GM23338 (cell line): ENCODE measurements around the gene JAG1. TPM values are rescaled to one million over a fixed set of nuclear protein-coding genes. Genes with fewer than 3 reads are reported as not detected.

Experiments used
- ATAC-seq: fragments of 200-7000 bp; cut with Tn5 transposase; 3 replicates; pipeline ENCODE4 v1.9.1; 2020
- DNase-seq: peaks from one replicate; pipeline ENCODE4 v3.0.0-alpha.2; 2015; ENCODE audit warnings: low spot score
- H2AFZ ChIP-seq: fragments of 200-600 bp; sonication (generic); 2 replicates; pipeline ENCODE4 v1.8.0; 2016; ENCODE audit warnings: antibody characterized with exemption, mild to moderate bottlenecking, moderate library complexity
- H3F3A ChIP-seq: fragments of 200-600 bp; sonication (generic); replicated peaks from 2 replicates; pipeline ENCODE4 v1.8.0; 2017; ENCODE audit warnings: antibody characterized with exemption, mixed run types, low read depth
- H3K27ac ChIP-seq: fragments of 200-600 bp; sonication (generic); 2 replicates; pipeline ENCODE4 v1.6.1; 2016; ENCODE audit warnings: low read depth
- H3K27me3 ChIP-seq: fragments of 200-600 bp; sonication (generic); 2 replicates; pipeline ENCODE4 v1.8.0; 2016; ENCODE audit warnings: mild to moderate bottlenecking, mixed run types, moderate library complexity; ENCODE audit not compliant: insufficient read depth
- H3K36me3 ChIP-seq: fragments of 200-600 bp; sonication (generic); 2 replicates; pipeline ENCODE4 v1.8.0; 2016; ENCODE audit warnings: mild to moderate bottlenecking; ENCODE audit not compliant: insufficient read depth
- H3K4me1 ChIP-seq: fragments of 200-600 bp; sonication (generic); 2 replicates; pipeline ENCODE4 v1.8.0; 2016; ENCODE audit warnings: mild to moderate bottlenecking, moderate library complexity; ENCODE audit not compliant: insufficient read depth
- H3K4me2 ChIP-seq: fragments of 200-600 bp; sonication (generic); 2 replicates; pipeline ENCODE4 v1.7.1; 2017; ENCODE audit warnings: mixed run types
- H3K4me3 ChIP-seq: fragments of 200-600 bp; sonication (generic); 2 replicates; pipeline ENCODE4 v1.6.1; 2016; ENCODE audit warnings: mixed run types
- H3K79me2 ChIP-seq: fragments of 200-600 bp; sonication (generic); replicated peaks from 2 replicates; pipeline ENCODE4 v1.8.0; 2017; ENCODE audit warnings: mild to moderate bottlenecking; ENCODE audit not compliant: insufficient read depth
- H3K9me2 ChIP-seq: fragments of 200-600 bp; sonication (generic); 2 replicates; pipeline ENCODE4 v1.8.0; 2017; ENCODE audit not compliant: insufficient read depth
- H4K20me1 ChIP-seq: fragments of 200-600 bp; sonication (generic); replicated peaks from 2 replicates; pipeline ENCODE4 v1.8.0; 2017; ENCODE audit warnings: mild to moderate bottlenecking; ENCODE audit not compliant: insufficient read depth
- H3K27ac Mint-ChIP-seq: 2 replicates; pipeline ENCODE4 v1.8.0; 2020; ENCODE audit warnings: inconsistent platforms, mild to moderate bottlenecking, moderate library complexity, mixed read lengths
- H3K27me3 Mint-ChIP-seq: 3 replicates; pipeline ENCODE4 v1.8.0; 2022; ENCODE audit warnings: low read depth, mild to moderate bottlenecking, moderate library complexity, mixed read lengths, inconsistent platforms; ENCODE audit not compliant: insufficient read depth, poor library complexity
- H3K36me3 Mint-ChIP-seq: 3 replicates; pipeline ENCODE4 v1.8.0; 2021; ENCODE audit warnings: low read depth, mild to moderate bottlenecking, inconsistent platforms, moderate library complexity, mixed read lengths
- H3K4me1 Mint-ChIP-seq: 3 replicates; pipeline ENCODE4 v1.8.0; 2020; ENCODE audit warnings: mild to moderate bottlenecking, inconsistent platforms, mixed read lengths
- H3K4me3 Mint-ChIP-seq: 3 replicates; pipeline ENCODE4 v1.8.0; 2021; ENCODE audit warnings: moderate library complexity, mild to moderate bottlenecking, inconsistent platforms, mixed read lengths
- H3K9me3 Mint-ChIP-seq: 3 replicates; pipeline ENCODE4 v1.8.0; 2020; ENCODE audit warnings: moderate library complexity, mild to moderate bottlenecking, inconsistent platforms, mixed read lengths
- EZH2 ChIP-seq: fragments of 200-600 bp; sonication (generic); IDR thresholded peaks from one replicate; pipeline ENCODE4 v1.8.0; 2017; ENCODE audit warnings: antibody characterized with exemption, mild to moderate bottlenecking, low read depth; ENCODE audit not compliant: unreplicated experiment
- EZH2phosphoT487 ChIP-seq: fragments of 200-600 bp; sonication (generic); IDR thresholded peaks from one replicate; pipeline ENCODE4 v1.8.1; 2018; ENCODE audit warnings: antibody characterized with exemption; ENCODE audit not compliant: unreplicated experiment
- NANOG ChIP-seq: IDR thresholded peaks from 2 replicates; pipeline ENCODE4 v1.6.1; 2016; ENCODE audit warnings: antibody characterized with exemption, borderline replicate concordance
- REST ChIP-seq: IDR thresholded peaks from one replicate; pipeline ENCODE4 v1.6.1; 2018; ENCODE audit warnings: antibody characterized with exemption; ENCODE audit not compliant: unreplicated experiment
- STAT1 ChIP-seq: IDR thresholded peaks from one replicate; pipeline ENCODE4 v1.6.1; 2016; ENCODE audit warnings: antibody characterized with exemption; ENCODE audit not compliant: unreplicated experiment
- ZNF114 ChIP-seq: fragments of 250-450 bp; sonication (Bioruptor Pico); IDR thresholded peaks from 2 replicates; pipeline ENCODE4 v1.5.0; 2020; ENCODE audit warnings: mild to moderate bottlenecking, moderate library complexity
- ZNF331 ChIP-seq: fragments of 250-450 bp; sonication (Bioruptor Pico); IDR thresholded peaks from 2 replicates; pipeline ENCODE4 v1.5.0; 2020; ENCODE audit warnings: low read depth, mild to moderate bottlenecking, moderate library complexity
- polyA plus RNA-seq: library from polyadenylated mRNA; unstranded; fragments of >200 nt; fragmentation: Nextera tagmentation; extraction: Ambion mirVana; gene quantifications from 2 replicates; pipeline ENCODE4 v1.2.1, GENCODE V29; 2016
- total RNA-seq: library from RNA; depleted of rRNA; stranded (reverse); fragments of >200 nt; shearing (Covaris generic); gene quantifications from 2 replicates; pipeline ENCODE4 v1.2.3, GENCODE V29; 2014
- TF ChIP-seq, protein P1 (sequence below), 2 experiments: fragments of 200-600 bp in 1 of 2; sonication (generic) in 1 of 2; conservative IDR thresholded peaks; 2 replicates each; pipeline versions ENCODE4 v1.5.1 to v1.6.1; 2016 to 2017; ENCODE audit warnings: antibody characterized with exemption in 2 of 2, low read depth in 2 of 2, mild to moderate bottlenecking in 2 of 2, moderate library complexity in 1 of 2

The JAG1 gene
- total and polyA plus RNA-seq, 2 experiments from 2014 or later = 9.7 to 46.5 TPM

DNA sequence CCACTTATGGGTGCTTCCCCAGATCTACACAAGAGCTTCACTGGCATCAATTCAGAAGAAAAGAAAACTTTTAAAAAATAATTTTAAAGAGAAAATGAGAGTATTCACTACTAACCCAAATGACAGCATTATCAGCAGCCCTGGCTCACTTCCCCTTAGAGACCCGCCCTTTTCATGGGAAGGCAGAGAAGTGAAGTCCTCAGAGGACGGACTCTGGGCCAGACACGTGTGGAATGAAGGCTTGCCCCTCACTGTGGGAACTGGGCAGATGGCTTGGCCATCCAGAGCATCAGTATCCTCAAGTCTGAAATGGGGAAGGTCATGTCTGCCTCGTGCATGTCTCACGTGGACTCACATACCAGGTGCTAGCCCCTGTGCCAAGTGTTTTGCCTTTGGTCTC, 63.5 kb downstream of the JAG1 start:
- H3K27me3 ChIP-seq = no peaks in the 10 kb centered on the region
- no peaks in the 10 kb centered on the region for H3K36me3 ChIP-seq
- no peaks in the 10 kb centered on the region for H4K20me1 ChIP-seq
- H3K4me3 Mint-ChIP-seq = no peak overlapping the region
- DNase-seq = no peak
- H3K4me3 ChIP-seq = no peak overlapping the region
- H3K9me3 Mint-ChIP-seq = no peaks in the 10 kb centered on the region
- H3K27me3 Mint-ChIP-seq = no peaks in the 10 kb centered on the region
- H3K36me3 Mint-ChIP-seq = no peaks in the 10 kb centered on the region
- TF ChIP-seq NANOG (no peak), EZH2 (no peak), EZH2phosphoT487 (no peak), STAT1 (no peak), ZNF331 (CRISPR knock-in tag) (no peak), ZNF114 (CRISPR knock-in tag) (no peak), REST (no peak)
- TF ChIP-seq, protein P1, sequence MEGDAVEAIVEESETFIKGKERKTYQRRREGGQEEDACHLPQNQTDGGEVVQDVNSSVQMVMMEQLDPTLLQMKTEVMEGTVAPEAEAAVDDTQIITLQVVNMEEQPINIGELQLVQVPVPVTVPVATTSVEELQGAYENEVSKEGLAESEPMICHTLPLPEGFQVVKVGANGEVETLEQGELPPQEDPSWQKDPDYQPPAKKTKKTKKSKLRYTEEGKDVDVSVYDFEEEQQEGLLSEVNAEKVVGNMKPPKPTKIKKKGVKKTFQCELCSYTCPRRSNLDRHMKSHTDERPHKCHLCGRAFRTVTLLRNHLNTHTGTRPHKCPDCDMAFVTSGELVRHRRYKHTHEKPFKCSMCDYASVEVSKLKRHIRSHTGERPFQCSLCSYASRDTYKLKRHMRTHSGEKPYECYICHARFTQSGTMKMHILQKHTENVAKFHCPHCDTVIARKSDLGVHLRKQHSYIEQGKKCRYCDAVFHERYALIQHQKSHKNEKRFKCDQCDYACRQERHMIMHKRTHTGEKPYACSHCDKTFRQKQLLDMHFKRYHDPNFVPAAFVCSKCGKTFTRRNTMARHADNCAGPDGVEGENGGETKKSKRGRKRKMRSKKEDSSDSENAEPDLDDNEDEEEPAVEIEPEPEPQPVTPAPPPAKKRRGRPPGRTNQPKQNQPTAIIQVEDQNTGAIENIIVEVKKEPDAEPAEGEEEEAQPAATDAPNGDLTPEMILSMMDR (conservative IDR thresholded peaks at IDR 0.05; ENCODE audit: low read depth in 2 of 2) = no peak
- ATAC-seq = no peak
- no peak overlapping the region for H2AFZ ChIP-seq
- no peaks in the 10 kb centered on the region for H3K79me2 ChIP-seq
- H3K4me1 ChIP-seq = no peaks in the 10 kb centered on the region
- H3K4me1 Mint-ChIP-seq = peaks cover 3% of the 10 kb centered on the region; the same call in 2 of the 3 replicates
- 0 out of 2 replicates have a peak, but pooled peaks cover 3% of the 10 kb centered on the region for H3K9me2 ChIP-seq
- H3K27ac Mint-ChIP-seq = no peak overlapping the region
- no peak overlapping the region for H3K4me2 ChIP-seq
- H3F3A ChIP-seq = no peaks in the 10 kb centered on the region
- H3K27ac ChIP-seq = no peak overlapping the region

DNA sequence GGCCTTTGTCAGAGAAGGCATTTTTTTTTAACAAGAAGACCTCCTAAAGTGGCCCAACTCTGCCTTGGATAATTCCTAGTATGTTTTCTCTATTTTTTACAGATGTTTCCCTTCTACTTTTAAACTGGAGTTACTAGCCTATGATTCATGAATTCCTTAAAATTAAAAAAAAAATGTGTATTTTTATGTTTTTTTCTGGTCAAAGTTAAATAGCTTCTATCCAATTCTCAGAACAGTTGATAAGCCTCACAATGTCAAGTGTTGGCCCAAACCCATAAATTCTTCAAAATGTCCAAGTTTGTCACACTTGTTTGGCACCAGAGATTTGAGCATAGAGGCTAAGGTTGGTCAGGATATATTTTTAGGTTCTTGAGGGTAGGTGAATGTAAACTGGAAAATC, 64.0 kb downstream of the JAG1 start:
- H3K9me2 ChIP-seq = 0 out of 2 replicates have a peak, but pooled peaks cover 3% of the 10 kb centered on the region
- no peaks in the 10 kb centered on the region for H3F3A ChIP-seq
- Mint-ChIP-seq H3K4me1 (peaks cover 3% of the 10 kb centered on the region; the same call in 2 of the 3 replicates), H3K4me3 (no peak overlapping the region), H3K27me3 (no peaks in the 10 kb centered on the region), H3K36me3 (no peaks in the 10 kb centered on the region), H3K9me3 (no peaks in the 10 kb centered on the region), H3K27ac (no peak overlapping the region; the same call in 1 of the 2 replicates)
- no peak overlapping the region for H3K4me2 ChIP-seq
- H3K4me1 ChIP-seq = no peaks in the 10 kb centered on the region
- no peak overlapping the region for H2AFZ ChIP-seq
- H3K27me3 ChIP-seq = no peaks in the 10 kb centered on the region
- no peak overlapping the region for H3K4me3 ChIP-seq
- no peaks in the 10 kb centered on the region for H3K36me3 ChIP-seq
- H3K27ac ChIP-seq = no peak overlapping the region
- DNase-seq = no peak
- no peaks in the 10 kb centered on the region for H4K20me1 ChIP-seq
- no peak for ATAC-seq
- H3K79me2 ChIP-seq = no peaks in the 10 kb centered on the region
- no peak for TF ChIP-seq ZNF331 (CRISPR knock-in tag)
- no peak for TF ChIP-seq REST
- TF ChIP-seq NANOG = no peak
